ENCODE measurements around the gene ESYT1.

ESYT1 gene

DNA sequence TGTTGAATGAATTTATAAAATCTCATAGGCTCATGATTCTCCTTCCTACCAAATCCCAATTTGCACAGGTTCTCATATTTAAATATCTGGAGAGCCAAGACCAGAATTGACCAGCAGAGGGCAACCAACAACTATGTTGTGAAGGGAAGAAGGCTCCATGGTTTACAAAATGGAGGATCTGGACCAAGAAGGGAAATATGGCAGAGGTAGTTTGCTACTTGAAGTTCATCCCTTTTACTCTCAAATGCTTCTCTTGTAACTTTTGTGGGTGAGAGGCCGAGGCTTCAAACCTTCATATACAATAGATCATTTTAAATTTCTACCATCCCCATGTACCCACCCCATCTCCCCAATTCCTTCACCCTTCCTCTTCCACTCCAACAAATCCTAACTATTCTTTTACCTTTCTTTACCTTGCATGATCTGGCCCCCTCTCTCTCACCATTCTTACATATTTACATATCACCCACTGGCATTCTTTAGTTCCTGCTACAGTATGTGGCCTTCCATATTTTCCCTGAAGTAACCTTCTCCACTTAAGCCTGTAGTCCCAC, 65.0 kb downstream of the ESYT1 start (continued):
- TF ChIP-seq, protein P1, sequence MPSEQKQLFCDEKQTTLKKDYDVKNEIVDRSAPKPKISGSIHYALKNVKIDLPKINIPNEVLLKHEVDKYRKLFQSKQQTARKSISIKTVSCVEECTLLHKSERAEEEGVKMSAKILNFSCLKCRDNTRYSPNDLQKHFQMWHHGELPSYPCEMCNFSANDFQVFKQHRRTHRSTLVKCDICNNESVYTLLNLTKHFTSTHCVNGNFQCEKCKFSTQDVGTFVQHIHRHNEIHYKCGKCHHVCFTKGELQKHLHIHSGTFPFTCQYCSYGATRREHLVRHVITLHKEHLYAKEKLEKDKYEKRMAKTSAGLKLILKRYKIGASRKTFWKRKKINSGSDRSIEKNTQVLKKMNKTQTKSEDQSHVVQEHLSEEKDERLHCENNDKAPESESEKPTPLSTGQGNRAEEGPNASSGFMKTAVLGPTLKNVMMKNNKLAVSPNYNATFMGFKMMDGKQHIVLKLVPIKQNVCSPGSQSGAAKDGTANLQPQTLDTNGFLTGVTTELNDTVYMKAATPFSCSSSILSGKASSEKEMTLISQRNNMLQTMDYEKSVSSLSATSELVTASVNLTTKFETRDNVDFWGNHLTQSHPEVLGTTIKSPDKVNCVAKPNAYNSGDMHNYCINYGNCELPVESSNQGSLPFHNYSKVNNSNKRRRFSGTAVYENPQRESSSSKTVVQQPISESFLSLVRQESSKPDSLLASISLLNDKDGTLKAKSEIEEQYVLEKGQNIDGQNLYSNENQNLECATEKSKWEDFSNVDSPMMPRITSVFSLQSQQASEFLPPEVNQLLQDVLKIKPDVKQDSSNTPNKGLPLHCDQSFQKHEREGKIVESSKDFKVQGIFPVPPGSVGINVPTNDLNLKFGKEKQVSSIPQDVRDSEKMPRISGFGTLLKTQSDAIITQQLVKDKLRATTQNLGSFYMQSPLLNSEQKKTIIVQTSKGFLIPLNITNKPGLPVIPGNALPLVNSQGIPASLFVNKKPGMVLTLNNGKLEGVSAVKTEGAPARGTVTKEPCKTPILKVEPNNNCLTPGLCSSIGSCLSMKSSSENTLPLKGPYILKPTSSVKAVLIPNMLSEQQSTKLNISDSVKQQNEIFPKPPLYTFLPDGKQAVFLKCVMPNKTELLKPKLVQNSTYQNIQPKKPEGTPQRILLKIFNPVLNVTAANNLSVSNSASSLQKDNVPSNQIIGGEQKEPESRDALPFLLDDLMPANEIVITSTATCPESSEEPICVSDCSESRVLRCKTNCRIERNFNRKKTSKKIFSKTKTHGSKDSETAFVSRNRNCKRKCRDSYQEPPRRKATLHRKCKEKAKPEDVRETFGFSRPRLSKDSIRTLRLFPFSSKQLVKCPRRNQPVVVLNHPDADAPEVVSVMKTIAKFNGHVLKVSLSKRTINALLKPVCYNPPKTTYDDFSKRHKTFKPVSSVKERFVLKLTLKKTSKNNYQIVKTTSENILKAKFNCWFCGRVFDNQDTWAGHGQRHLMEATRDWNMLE (tag by site-specific recombination; conservative IDR thresholded peaks at IDR 0.05; ENCODE audit: low read depth): 0 out of 2 replicates have a peak, but pooled peaks have one; percentile 37
- TF ChIP-seq ZNF169 (tag by site-specific recombination; IDR thresholded peaks at IDR 0.05) (no peak), ZFP69B (tag by site-specific recombination; IDR thresholded peaks at IDR 0.05) (no peak), ZNF416 (tag by site-specific recombination; IDR thresholded peaks at IDR 0.05) (no peak), ZNF366 (tag by site-specific recombination; conservative IDR thresholded peaks at IDR 0.05) (0 out of 2 replicates have a peak, but pooled peaks have one; percentile 21), BCL11B (tag by site-specific recombination; IDR thresholded peaks at IDR 0.05; ENCODE audit: low read depth) (no peak), ZNF146 (tag by site-specific recombination; IDR thresholded peaks at IDR 0.05) (no peak), ZNF529 (tag by site-specific recombination; IDR thresholded peaks at IDR 0.05; ENCODE audit: insufficient replicate concordance) (no peak), ZNF791 (tag by site-specific recombination; IDR thresholded peaks at IDR 0.05) (no peak), OSR2 (tag by site-specific recombination; IDR thresholded peaks at IDR 0.05) (no peak), ZNF843 (tag by site-specific recombination; IDR thresholded peaks at IDR 0.05) (no peak), ZNF23 (tag by site-specific recombination; IDR thresholded peaks at IDR 0.05; ENCODE audit: borderline replicate concordance) (no peak), ZNF654 (tag by site-specific recombination; IDR thresholded peaks at IDR 0.05; ENCODE audit: low read depth) (peak; percentile 96), MZF1 (tag by site-specific recombination; IDR thresholded peaks at IDR 0.05; ENCODE audit: borderline replicate concordance) (no peak), ZNF140 (tag by site-specific recombination; IDR thresholded peaks at IDR 0.05) (no peak), ZNF426 (tag by site-specific recombination; IDR thresholded peaks at IDR 0.05) (no peak), ZNF394 (tag by site-specific recombination; IDR thresholded peaks at IDR 0.05; ENCODE audit: borderline replicate concordance) (peak; percentile 10; the same call in 1 of the 2 replicates), GLIS2 (tag by site-specific recombination; IDR thresholded peaks at IDR 0.05) (no peak), ZXDB (tag by site-specific recombination; IDR thresholded peaks at IDR 0.05) (0 out of 2 replicates have a peak, but pooled peaks have one; percentile 32), ZSCAN16 (tag by site-specific recombination; IDR thresholded peaks at IDR 0.05) (no peak), ZNF600 (tag by site-specific recombination; IDR thresholded peaks at IDR 0.05) (peak; percentile 56; the same call in 1 of the 2 replicates)
- TF ChIP-seq, protein P2, sequence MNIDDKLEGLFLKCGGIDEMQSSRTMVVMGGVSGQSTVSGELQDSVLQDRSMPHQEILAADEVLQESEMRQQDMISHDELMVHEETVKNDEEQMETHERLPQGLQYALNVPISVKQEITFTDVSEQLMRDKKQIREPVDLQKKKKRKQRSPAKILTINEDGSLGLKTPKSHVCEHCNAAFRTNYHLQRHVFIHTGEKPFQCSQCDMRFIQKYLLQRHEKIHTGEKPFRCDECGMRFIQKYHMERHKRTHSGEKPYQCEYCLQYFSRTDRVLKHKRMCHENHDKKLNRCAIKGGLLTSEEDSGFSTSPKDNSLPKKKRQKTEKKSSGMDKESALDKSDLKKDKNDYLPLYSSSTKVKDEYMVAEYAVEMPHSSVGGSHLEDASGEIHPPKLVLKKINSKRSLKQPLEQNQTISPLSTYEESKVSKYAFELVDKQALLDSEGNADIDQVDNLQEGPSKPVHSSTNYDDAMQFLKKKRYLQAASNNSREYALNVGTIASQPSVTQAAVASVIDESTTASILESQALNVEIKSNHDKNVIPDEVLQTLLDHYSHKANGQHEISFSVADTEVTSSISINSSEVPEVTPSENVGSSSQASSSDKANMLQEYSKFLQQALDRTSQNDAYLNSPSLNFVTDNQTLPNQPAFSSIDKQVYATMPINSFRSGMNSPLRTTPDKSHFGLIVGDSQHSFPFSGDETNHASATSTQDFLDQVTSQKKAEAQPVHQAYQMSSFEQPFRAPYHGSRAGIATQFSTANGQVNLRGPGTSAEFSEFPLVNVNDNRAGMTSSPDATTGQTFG (tag by site-specific recombination; IDR thresholded peaks at IDR 0.05; ENCODE audit: borderline replicate concordance): no peak
- TF ChIP-seq, protein P3, sequence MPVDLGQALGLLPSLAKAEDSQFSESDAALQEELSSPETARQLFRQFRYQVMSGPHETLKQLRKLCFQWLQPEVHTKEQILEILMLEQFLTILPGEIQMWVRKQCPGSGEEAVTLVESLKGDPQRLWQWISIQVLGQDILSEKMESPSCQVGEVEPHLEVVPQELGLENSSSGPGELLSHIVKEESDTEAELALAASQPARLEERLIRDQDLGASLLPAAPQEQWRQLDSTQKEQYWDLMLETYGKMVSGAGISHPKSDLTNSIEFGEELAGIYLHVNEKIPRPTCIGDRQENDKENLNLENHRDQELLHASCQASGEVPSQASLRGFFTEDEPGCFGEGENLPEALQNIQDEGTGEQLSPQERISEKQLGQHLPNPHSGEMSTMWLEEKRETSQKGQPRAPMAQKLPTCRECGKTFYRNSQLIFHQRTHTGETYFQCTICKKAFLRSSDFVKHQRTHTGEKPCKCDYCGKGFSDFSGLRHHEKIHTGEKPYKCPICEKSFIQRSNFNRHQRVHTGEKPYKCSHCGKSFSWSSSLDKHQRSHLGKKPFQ (tag by site-specific recombination; IDR thresholded peaks at IDR 0.05): no peak
- TF ChIP-seq, protein P4, sequence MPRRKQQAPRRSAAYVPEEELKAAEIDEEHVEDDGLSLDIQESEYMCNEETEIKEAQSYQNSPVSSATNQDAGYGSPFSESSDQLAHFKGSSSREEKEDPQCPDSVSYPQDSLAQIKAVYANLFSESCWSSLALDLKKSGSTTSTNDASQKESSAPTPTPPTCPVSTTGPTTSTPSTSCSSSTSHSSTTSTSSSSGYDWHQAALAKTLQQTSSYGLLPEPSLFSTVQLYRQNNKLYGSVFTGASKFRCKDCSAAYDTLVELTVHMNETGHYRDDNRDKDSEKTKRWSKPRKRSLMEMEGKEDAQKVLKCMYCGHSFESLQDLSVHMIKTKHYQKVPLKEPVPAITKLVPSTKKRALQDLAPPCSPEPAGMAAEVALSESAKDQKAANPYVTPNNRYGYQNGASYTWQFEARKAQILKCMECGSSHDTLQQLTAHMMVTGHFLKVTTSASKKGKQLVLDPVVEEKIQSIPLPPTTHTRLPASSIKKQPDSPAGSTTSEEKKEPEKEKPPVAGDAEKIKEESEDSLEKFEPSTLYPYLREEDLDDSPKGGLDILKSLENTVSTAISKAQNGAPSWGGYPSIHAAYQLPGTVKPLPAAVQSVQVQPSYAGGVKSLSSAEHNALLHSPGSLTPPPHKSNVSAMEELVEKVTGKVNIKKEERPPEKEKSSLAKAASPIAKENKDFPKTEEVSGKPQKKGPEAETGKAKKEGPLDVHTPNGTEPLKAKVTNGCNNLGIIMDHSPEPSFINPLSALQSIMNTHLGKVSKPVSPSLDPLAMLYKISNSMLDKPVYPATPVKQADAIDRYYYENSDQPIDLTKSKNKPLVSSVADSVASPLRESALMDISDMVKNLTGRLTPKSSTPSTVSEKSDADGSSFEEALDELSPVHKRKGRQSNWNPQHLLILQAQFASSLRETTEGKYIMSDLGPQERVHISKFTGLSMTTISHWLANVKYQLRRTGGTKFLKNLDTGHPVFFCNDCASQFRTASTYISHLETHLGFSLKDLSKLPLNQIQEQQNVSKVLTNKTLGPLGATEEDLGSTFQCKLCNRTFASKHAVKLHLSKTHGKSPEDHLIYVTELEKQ (tag by site-specific recombination; IDR thresholded peaks at IDR 0.05; ENCODE audit: borderline replicate concordance): no peak
- TF ChIP-seq, protein P5, sequence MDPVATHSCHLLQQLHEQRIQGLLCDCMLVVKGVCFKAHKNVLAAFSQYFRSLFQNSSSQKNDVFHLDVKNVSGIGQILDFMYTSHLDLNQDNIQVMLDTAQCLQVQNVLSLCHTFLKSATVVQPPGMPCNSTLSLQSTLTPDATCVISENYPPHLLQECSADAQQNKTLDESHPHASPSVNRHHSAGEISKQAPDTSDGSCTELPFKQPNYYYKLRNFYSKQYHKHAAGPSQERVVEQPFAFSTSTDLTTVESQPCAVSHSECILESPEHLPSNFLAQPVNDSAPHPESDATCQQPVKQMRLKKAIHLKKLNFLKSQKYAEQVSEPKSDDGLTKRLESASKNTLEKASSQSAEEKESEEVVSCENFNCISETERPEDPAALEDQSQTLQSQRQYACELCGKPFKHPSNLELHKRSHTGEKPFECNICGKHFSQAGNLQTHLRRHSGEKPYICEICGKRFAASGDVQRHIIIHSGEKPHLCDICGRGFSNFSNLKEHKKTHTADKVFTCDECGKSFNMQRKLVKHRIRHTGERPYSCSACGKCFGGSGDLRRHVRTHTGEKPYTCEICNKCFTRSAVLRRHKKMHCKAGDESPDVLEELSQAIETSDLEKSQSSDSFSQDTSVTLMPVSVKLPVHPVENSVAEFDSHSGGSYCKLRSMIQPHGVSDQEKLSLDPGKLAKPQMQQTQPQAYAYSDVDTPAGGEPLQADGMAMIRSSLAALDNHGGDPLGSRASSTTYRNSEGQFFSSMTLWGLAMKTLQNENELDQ (tag by site-specific recombination; IDR thresholded peaks at IDR 0.05; ENCODE audit: low read depth): no peak
